ENCODE measurements around the gene FZD4.

GRCh38 chr11:86991341-86991740 is 36.1 kb upstream of the FZD4 start:
- TF ChIP-seq, protein P1, sequence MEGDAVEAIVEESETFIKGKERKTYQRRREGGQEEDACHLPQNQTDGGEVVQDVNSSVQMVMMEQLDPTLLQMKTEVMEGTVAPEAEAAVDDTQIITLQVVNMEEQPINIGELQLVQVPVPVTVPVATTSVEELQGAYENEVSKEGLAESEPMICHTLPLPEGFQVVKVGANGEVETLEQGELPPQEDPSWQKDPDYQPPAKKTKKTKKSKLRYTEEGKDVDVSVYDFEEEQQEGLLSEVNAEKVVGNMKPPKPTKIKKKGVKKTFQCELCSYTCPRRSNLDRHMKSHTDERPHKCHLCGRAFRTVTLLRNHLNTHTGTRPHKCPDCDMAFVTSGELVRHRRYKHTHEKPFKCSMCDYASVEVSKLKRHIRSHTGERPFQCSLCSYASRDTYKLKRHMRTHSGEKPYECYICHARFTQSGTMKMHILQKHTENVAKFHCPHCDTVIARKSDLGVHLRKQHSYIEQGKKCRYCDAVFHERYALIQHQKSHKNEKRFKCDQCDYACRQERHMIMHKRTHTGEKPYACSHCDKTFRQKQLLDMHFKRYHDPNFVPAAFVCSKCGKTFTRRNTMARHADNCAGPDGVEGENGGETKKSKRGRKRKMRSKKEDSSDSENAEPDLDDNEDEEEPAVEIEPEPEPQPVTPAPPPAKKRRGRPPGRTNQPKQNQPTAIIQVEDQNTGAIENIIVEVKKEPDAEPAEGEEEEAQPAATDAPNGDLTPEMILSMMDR (IDR thresholded peaks at IDR 0.05), result no peak
- TF ChIP-seq EP300 (IDR thresholded peaks at IDR 0.05) (no peak), POLR2AphosphoS5 (IDR thresholded peaks at IDR 0.05) (no peak), POLR2A (IDR thresholded peaks at IDR 0.05) (no peak)
